ENCODE measurements around the gene DNAJA3. TPM values are rescaled to one million over a fixed set of nuclear protein-coding genes. Genes with fewer than 3 reads are reported as not detected.

The DNAJA3 gene
- total and polyA plus RNA-seq, 9 of the 15 experiments (the other 6 are each of a cell fraction or from before 2014, with no cell fraction given): 8.1 to 105 (median 79.0) TPM

DNA sequence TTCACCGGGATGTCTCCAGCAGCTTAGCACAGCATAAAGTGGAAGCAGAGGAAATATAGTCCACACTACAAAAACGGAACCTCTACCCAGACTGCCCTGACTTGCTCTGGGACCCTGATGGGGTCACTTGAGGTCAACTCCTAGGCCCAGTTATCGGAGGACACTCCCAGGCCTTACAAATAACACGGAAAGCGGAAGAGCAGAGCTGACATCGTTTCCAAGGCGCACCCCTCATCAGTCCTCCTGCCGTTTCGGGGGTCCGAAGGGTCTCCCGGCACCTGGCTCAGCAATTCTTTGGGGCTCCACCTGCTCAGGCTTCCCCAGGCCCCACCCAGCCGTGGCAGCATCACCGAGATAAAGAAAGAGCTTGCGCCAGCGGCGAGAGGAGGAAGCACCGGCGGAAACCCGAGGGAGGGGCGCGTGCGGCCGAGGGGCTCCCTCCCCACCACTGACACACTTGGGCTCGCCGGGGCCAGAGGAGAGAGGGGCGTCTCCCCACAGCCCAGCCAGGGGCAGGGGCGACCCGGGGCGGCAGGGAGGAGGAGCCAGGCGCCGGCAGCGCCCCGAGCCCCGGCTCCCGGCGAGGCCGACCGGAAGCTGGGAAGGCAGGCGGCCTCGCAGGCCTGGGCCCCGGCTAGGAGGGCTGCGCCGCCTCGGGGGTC is 10.0 kb upstream of the DNAJA3 start:
- ChIA-PET POLR2A (interaction anchor here (0.6 to 4.2 kb wide), 6 partner anchors 9 to 470 kb away, joined by 3 to 35 read pairs (median 6); partner anchors contain the start of gene DNAJA3), CTCF (ENCODE audit: low intra/inter-chr PET ratio) (no interaction called here)
- in situ Hi-C loops (cut with MboI): no loop called here
- Histone ChIP-seq H3K9me3 (replicated peaks; ENCODE audit: control insufficient read depth, insufficient read depth, low read depth, low read length) (no peaks in the 10 kb centered on the region), H3K27me3 (ENCODE audit: control insufficient read depth in 2 of 2, insufficient read depth in 2 of 2, low read length in 2 of 2) (no peaks in the 10 kb centered on the region), H4K20me1 (replicated peaks; ENCODE audit: control insufficient read depth, insufficient read depth, low read length) (peaks cover 32% of the 10 kb centered on the region), H3K9me1 (ENCODE audit: control insufficient read depth, insufficient read depth, low read length) (no peaks in the 10 kb centered on the region), H3K9ac (ENCODE audit: insufficient read depth in 1 of 2, low read depth in 2 of 2, low read length in 2 of 2) (peak overlapping the region; percentile 89 to 92), H3K36me3 (ENCODE audit: control insufficient read depth, insufficient read depth, low read length) (peaks cover 35% of the 10 kb centered on the region; the same call in 2 of the 3 replicates), H3K79me2 (ENCODE audit: control insufficient read depth, insufficient read depth, low read length) (peaks cover 41% of the 10 kb centered on the region), H2AFZ (ENCODE audit: low read depth, low read length) (peak overlapping the region; percentile 89), H3K4me1 (replicated peaks in 1 of 2; ENCODE audit: control insufficient read depth in 2 of 2, insufficient read depth in 2 of 2, low read length in 2 of 2) (peaks cover 21 to 38% of the 10 kb centered on the region in 2 experiments; a peak in 4 of 5 replicates), H3K27ac (ENCODE audit: extremely low read depth, low read depth, low read length) (peak overlapping the region; percentile 93), H3K4me2 (ENCODE audit: insufficient read depth, low read length) (peak overlapping the region; percentile 93), H3K4me3 (peak overlapping the region; percentile 91)
- intact Hi-C loops (cut with micrococcal nuclease): loop anchor here (1.0 to 10.0 kb wide), 2 partner anchors 10 to 539 kb away; partner anchors contain the start of genes DNAJA3 and SEC14L5
- DNase-seq (ENCODE audit: extremely low read depth in 1 of 4, low spot score in 3 of 4) (peak; percentile 65 to 80 (median 72)), ATAC-seq (peak; percentile 70), FAIRE-seq (peak; percentile 91)
- WGBS (ENCODE audit: insufficient coverage, low coverage, missing lambda C conversion rate): 2% methylated on average over 23 of the region's 44 CpGs
- no TSS peak for BruUV-seq (replicated peaks)
- TF ChIP-seq ESRRB (CRISPR knock-in tag; IDR thresholded peaks at IDR 0.05; ENCODE audit: borderline replicate concordance) (no peak), CBX3 (IDR thresholded peaks at IDR 0.05; ENCODE audit: borderline replicate concordance in 1 of 2, low read length in 2 of 2) (no peak), TEAD1 (CRISPR knock-in tag; IDR thresholded peaks at IDR 0.05) (peak in 1 of 2 experiments; percentile 41; a peak in 1 of 4 replicates), SPI1 (IDR thresholded peaks at IDR 0.05; ENCODE audit: borderline replicate concordance, low read depth, low read length) (peak; percentile 91), CXXC5 (CRISPR knock-in tag; IDR thresholded peaks at IDR 0.05) (0 out of 2 replicates have a peak, but pooled peaks have one; percentile 8), ZFX (CRISPR knock-in tag; IDR thresholded peaks at IDR 0.05) (peak; percentile 75), E2F4 (CRISPR knock-in tag; IDR thresholded peaks at IDR 0.05; ENCODE audit: low read depth) (no peak), ELF1 (tag; IDR thresholded peaks at IDR 0.05) (peak; percentile 72), ZNF197 (CRISPR knock-in tag; IDR thresholded peaks at IDR 0.05; ENCODE audit: low read depth) (no peak), HMG20B (CRISPR knock-in tag; IDR thresholded peaks at IDR 0.05) (no peak), SMARCC2 (IDR thresholded peaks at IDR 0.05; ENCODE audit: low read depth) (no peak), NONO (IDR thresholded peaks at IDR 0.05; ENCODE audit: low read depth in 2 of 2, low read length in 1 of 2) (0 out of 4 replicates have a peak, but pooled peaks of 1 of the 2 experiments have one; percentile 39), EP300 (IDR thresholded peaks at IDR 0.05; ENCODE audit: low read length) (peak; percentile 11; the same call in 1 of the 2 replicates), POLR2AphosphoS5 (IDR thresholded peaks at IDR 0.05; ENCODE audit: control insufficient read depth, insufficient read depth, low read depth, low read length) (peak; percentile 21; the same call in 1 of the 2 replicates), STAG1 (CRISPR knock-in tag; IDR thresholded peaks at IDR 0.05; ENCODE audit: borderline replicate concordance) (no peak)
- TF ChIP-seq, protein P1, sequence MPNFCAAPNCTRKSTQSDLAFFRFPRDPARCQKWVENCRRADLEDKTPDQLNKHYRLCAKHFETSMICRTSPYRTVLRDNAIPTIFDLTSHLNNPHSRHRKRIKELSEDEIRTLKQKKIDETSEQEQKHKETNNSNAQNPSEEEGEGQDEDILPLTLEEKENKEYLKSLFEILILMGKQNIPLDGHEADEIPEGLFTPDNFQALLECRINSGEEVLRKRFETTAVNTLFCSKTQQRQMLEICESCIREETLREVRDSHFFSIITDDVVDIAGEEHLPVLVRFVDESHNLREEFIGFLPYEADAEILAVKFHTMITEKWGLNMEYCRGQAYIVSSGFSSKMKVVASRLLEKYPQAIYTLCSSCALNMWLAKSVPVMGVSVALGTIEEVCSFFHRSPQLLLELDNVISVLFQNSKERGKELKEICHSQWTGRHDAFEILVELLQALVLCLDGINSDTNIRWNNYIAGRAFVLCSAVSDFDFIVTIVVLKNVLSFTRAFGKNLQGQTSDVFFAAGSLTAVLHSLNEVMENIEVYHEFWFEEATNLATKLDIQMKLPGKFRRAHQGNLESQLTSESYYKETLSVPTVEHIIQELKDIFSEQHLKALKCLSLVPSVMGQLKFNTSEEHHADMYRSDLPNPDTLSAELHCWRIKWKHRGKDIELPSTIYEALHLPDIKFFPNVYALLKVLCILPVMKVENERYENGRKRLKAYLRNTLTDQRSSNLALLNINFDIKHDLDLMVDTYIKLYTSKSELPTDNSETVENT (CRISPR knock-in tag; IDR thresholded peaks at IDR 0.05): no peak
- TF ChIP-seq, protein P2, sequence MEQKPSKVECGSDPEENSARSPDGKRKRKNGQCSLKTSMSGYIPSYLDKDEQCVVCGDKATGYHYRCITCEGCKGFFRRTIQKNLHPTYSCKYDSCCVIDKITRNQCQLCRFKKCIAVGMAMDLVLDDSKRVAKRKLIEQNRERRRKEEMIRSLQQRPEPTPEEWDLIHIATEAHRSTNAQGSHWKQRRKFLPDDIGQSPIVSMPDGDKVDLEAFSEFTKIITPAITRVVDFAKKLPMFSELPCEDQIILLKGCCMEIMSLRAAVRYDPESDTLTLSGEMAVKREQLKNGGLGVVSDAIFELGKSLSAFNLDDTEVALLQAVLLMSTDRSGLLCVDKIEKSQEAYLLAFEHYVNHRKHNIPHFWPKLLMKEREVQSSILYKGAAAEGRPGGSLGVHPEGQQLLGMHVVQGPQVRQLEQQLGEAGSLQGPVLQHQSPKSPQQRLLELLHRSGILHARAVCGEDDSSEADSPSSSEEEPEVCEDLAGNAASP (IDR thresholded peaks at IDR 0.05): no peak; the same call in 1 of the 2 replicates
